Frontal cortex (tissue), 4 donors: ENCODE measurements around the gene ST6GALNAC3. TPM values are rescaled to one million over a fixed set of nuclear protein-coding genes. Genes with fewer than 3 reads are reported as not detected.
A peak's percentile ranks its signal among the peaks of the same experiment; 100 is the strongest.

Source experiments
- DNase-seq, 2 donors: peaks; one replicate each; pipeline ENCODE4 v3.0.0; 2012; ENCODE audit warnings: low spot score in 2 of 2
- FAIRE-seq: peaks from 2 replicates; lab custom pipeline; 2012; peaks lifted over from hg19 to GRCh38; lab: Jason Lieb, UNC
- total RNA-seq: library from RNA; depleted of rRNA; stranded (reverse); fragments of >200 nt; gene quantifications from one replicate; pipeline ENCODE4 v1.2.3, GENCODE V29; 2014
- donor health status: control.
- donor health status: control.
- donor health status: control.

The ST6GALNAC3 gene
- total RNA-seq, 1 donor from 2014 or later: 14.3 TPM

DNA sequence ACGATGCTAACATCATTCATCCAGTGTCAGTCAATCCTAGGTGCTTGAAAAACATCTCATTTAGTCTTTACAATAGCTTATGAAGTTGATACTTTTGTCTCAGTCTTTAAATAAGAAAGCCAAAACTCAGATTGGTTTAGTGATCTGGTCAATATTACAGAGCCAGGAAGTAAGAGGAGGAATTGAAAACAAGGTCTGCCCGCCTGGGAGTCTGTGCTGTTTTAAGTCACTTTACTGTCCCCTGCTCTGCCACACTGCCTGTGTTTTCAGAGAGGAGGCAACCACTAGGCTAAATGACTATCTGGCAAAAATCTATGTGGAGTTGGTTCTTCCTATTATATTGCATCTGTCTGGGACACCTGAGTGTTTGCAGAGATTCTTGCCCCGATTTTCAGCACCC lies 62.3 kb downstream of the ST6GALNAC3 start:
- DNase-seq (no peak), FAIRE-seq (no peak)

DNA sequence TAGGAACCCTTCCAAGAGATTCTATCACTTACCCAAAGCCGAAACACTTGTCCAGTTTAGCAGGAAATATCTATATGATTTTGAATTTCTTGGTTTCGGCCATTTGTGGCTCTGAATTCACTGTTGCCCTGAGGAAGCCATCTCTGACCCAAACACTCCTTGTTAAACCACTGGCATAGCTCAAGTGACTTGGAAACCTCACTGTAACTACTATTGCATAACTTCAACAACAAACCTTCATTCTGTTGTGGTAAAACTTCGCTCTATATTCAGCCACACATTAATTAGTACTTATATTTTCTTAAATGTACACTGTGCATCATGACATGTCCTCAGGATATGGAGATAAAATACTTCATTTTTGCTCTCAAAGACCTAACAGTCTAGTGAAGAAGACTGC lies 63.2 kb downstream of the ST6GALNAC3 start:
- DNase-seq: no peak
- no peak for FAIRE-seq

DNA sequence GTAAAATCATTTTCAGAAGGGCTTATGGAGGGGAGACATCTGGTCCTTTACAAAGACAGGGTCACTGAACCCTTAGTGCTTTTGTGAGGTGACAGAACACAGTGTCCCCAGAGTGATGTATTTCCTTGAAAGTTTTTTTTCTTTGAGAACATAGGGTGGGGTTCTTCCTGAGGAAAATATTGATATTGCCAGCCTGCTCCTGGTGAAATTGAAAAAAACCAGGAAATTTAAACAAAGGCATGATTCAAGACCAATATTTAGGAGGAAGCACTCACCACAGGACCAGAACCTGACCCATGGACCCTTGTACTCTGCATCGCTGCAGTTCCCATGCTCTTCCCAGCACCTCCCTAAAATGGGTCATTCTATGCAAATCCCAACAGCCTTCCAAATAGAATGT lies 63.7 kb downstream of the ST6GALNAC3 start:
- DNase-seq (no peak), FAIRE-seq (no peak)

DNA sequence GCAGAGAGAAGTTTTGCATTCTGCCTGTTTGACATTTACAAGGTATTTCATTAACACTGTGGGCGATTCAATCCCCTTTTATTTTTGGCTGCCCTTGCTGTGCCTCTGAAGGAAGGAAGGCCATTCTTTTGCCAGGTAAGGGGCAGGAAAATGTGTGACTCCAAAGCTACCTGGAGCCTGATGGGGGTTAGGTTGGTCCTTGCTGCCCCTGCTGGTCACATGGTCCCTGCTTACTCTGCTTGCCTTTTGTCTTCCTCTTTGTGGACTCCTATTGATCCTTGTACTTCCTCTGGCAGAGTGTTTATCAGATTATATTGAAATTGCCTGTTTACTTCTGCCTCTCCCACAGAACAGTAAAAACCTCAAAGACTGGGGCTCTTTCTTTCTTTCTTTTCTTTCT lies 65.7 kb downstream of the ST6GALNAC3 start:
- DNase-seq (no peak), FAIRE-seq (no peak)

DNA sequence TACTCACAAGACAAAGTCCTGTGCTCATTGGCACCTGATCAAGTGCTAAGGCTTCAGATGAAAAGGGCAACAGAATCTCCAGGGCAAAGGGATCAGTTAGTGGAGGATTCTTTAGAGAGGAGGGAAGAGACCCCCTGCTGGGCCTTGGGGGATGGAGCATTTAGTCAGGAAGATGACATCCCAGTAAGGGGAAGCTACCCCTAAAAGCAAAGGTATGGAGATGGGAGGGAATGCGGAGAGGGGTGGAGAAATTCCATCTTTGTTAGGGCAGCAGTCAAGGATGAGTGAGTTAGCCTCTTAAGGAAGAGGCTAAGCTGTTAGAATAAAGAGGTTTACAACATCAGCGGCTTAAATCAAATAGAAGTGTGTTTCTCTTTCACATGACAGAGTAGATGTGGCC lies 67.4 kb downstream of the ST6GALNAC3 start:
- FAIRE-seq: no peak
- no peak for DNase-seq

DNA sequence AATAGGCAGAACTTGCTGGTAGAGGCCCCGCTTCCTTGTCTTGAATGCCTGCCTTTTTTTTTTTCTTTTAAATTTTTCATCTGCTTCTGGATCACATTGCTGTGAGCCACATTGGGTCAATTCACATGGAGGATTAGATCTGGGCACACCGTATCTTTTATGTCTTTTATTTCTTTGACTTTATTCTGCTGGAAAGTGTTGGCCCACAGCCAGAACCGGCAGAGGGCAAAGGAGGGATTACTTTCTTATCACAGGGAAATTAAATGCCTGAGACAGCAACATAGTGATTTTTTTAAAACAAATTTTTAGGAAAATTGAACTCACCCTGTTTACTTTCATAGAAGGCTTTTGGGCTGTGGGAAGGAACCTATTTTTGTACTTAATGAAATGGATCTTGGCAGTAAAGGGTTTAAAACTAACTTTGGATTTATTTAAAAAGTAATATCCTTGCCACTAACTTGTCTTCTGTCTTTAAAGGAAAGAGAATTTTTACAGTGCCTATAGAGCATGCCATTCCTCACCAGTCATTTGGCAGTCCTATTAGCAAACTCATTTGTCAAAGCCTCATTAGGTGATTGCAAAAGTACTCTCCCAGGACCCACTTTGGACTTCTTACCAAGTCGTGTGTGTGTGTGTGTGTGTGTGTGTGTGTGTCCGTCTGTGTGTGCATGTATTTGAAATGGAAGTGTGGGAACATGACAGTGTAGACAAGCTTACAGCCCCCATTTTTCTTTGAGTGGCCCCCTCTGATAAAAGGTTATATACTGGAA lies 68.4 kb downstream of the ST6GALNAC3 start:
- DNase-seq (no peak), FAIRE-seq (no peak)

DNA sequence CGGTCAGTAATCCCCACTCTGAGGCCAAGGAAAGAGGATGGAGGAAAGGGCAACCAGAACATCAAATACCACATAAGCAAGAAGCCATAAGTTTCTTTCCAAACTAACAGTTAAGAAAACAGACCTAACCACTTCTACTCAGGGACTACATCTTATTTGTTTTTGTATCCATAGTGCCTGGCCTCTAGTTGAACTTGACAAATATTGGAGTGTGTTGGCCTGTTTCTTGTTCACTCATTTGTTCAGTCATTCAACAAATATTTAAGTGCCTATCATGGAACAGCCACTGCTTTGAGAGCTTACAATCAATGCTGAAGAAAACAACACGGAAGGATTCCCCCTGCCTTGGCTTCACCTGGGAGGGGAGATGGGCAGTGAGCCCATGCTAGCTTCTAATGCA lies 69.7 kb downstream of the ST6GALNAC3 start:
- no peak for FAIRE-seq
- DNase-seq: no peak

DNA sequence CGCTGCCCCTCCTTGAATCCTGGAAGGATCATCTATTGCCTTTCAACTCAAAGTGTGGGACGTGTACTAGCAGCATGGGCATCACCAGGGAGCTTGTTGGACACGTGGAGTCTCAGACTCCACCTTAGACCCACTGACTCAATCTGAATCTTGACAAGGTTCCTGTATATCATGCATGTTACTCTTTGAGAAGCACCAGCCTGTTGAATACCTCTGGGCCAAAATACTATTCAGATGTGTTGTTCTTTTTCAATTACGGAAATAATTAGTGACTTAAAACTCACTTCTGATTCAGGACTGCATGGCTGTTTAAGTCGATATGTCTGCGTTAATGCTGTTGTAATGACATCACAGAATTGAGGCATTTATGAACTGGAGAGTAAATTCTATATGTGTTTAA lies 70.8 kb downstream of the ST6GALNAC3 start:
- FAIRE-seq: no peak
- no peak for DNase-seq

DNA sequence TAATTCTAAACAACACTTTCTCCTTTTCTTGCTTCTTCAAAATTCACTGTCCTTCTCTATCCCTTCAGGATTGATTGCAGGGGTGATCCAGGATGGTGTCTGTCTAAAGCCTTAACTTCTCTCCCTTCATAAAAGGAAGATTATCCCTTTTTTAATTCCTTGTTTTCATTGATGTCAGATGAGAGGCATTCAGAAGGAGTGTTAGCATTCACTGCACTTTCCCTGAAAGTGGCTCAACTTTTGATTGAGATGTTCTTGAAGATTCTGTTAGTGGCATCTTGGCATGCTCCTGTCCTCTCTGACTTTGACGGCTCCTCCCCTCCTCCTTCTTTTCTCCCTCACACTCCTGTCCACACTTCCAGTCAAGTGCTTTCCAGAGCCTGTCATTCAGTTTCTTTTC lies 71.6 kb downstream of the ST6GALNAC3 start:
- FAIRE-seq: no peak

DNA sequence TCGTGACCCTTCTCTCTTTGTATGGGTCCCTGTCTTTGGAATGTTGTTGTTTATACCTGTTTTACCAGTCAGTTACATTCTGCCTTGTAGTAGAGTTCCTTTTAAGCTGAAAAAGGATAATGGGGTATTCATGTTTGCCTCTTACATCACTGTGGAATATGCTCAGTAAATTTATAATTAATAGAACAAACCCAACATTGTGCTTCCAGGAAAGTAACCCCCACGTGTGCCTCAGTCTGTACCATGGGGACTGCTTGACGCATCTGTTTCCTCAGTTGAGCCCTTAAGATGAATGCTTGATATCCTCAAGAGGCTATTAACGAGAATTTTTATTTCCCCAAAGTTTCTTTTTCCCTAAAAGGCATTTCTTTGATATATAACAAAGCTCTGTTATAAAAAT lies 73.4 kb downstream of the ST6GALNAC3 start:
- no peak for FAIRE-seq
- no peak for DNase-seq

More for the DNA sequence above, 71.6 kb downstream of the ST6GALNAC3 start:
- DNase-seq: no peak

DNA sequence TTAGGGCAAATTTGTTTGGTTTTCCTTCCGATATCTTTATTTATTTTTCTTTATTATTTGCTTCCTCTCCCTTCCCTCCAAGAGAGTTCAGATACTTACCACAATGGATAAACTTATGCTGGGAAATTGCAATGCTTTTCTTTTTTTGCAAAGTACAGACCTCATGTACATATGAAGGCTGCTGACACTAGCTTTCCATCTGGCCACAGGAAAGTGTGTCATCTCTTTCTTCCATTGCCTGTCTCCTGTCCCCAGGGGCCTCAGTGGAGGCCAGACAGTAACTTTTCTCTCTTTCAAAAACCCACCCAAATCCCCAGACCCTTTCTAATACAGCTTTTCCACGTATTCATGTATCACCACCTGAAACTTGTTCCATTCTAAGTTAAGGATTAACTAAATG lies 73.9 kb downstream of the ST6GALNAC3 start:
- DNase-seq: no peak
- no peak for FAIRE-seq

DNA sequence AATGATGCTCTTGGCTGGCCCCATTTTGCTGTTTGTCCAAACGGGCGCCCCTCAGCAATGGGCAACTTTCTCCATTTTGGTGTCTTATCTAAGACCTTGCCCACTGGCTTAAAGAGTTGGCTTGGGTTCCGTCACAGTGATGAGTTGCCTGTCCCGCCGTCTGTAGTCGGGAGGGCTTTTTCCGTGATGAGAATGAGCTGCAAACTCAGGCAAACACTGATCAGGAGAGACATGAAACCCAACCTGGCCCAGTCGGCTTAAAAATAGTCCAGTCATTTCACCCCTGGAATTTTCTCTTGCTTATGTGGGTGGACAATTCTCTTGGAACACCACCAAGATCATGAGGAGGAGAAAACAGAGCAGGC lies 79.3 kb downstream of the ST6GALNAC3 start:
- no peak for FAIRE-seq
- DNase-seq: no peak

DNA sequence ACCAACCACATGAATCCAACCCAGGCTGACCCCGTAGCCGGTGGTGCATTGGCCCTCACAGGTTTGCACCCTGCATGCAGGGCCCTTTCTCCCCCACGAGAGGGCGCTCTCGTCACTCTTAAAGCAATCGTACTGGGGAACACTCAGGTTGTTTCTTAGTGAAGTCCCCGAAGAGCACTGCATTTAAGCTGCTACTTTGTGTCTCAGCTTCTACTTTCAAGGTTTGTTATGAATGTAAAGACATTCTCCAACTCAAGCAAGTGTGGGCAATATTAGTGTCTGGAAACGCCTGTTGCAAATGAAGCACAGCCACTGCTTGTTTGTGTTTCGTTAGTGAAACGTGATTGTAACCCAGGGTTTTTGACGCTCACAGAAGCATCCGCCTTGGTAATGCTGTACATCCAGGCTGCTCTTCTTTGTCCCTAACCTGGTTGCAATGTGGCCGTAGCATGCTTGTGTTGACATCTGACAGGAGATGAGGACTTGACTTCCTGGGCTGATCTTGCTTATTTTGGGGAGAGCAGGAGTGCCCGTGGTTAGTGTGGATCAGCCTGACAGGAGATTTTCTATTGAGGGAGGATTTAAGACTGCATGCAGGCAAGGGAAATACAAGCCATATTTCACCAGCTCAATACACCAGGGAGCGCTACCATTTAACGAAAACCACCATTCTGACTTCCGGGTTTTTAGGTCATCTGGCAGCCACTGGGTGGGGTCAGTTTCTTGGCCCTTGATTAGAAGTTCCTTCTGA lies 79.8 kb downstream of the ST6GALNAC3 start:
- no peak for FAIRE-seq

DNA sequence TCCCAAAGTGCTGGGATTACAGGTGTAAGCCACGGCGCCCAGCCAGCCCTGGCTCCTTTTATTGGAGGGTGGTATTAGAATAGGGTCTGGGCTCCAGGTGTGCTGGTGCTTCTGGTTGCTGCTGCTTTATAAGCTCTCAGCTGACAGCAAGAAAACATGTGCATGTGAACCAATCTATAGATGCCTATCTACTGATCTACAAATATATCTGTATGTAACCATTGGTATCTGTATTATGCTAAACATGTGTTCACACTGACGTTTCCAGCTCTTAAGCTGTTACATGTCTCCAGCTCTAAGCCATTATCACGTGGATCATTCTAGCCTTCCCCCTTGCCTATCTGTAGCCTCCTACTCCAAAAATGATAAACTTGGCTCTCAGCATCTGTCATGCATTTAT lies 82.4 kb downstream of the ST6GALNAC3 start:
- FAIRE-seq (no peak), DNase-seq (no peak)

More for the DNA sequence above, 79.8 kb downstream of the ST6GALNAC3 start:
- DNase-seq: peak; percentile 14 to 56

DNA sequence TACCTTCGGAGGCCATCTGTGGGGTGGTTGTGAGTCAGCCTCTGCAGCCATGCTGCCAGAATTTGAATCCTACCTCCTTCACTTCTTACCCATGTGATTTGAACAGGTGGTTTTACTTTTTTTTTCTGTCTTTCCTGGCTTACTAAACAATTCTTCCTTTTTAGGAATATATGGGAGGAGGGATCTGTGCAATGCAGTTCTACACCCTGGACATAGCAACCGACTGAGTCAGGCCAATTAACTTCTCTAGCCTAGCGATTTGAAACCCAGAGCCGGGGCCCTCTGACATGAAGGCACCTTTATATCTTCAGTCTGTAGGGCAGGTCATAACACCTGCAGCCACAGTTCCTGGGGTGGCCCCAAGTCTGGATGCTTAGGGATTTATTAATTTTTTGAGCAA lies 83.6 kb downstream of the ST6GALNAC3 start:
- FAIRE-seq (no peak), DNase-seq (no peak)

DNA sequence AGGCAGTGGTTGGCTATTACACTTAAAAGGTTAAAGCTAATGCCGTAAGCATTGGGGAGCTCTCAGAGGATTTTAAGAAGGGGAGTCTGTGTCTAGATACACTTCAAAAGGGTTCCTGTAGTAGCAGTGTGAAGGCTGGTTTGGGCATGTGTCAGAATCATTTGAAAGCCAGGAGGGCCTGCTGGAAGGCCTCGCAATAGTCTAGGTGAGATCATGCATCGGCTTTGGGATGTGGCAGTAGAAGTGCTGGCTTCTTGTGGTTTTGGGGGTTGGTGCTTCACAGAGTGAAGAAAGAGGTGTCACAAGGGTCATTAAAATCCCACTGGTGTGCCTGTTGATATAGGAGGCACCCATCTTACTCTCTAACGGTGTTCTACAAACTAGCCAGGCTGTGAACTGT lies 85.7 kb downstream of the ST6GALNAC3 start:
- DNase-seq (no peak), FAIRE-seq (no peak)

DNA sequence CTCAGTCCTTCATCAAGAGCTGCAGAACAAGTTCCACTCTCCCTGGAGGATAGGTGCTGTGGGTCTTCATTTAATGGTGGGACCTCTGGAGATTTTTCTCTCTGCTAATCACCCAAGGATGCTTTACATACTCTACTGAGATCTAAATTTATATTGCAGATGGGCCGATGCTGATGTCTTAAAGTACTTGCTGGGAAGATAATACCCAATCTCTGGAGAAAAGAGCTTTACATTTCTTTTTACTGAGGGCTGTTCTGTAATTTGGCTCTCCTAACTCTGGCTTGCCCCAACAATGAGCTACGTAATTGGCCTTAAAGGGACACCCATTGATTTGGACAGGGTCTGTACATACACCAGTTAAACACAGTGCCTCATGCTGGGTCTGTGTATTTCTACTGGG lies 86.9 kb downstream of the ST6GALNAC3 start:
- no peak for FAIRE-seq
- DNase-seq: no peak

DNA sequence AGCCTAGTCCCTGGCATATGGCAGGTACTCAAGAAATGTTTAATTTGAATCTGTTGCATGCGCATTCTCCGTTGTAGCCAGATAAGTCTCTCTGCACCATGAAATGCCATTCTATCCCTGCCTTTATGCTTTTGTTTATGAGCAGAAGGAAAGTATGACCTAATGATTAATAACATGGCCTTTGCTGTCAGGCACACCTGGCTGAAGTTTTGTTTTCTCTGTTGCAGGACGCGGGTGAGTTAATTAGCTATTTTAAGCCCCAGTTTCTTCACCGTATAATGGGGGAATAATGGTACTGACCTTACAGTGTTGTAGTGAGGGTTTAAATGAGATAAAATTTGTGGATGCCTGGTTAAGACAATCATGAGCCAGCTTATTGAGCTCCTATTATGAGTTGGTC lies 87.7 kb downstream of the ST6GALNAC3 start:
- no peak for FAIRE-seq

DNA sequence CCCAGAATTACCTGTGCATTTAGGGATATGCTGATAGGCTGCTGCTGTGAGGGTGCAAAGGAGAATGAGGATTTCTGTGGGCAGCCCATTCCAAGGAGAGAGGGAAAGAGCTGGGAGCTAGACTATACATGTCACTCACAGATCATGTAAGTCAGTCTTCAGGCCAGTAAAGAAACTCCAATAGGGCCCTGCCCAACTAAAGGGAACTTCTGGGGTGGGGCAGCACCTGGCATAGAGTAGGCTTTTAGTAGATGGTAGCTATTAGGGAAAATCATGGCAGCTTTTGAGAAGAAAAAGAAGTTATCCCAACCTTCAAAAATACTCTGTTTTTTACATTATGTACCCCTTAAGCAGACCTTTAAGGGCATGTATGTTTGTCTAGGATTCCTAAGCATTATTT lies 89.6 kb downstream of the ST6GALNAC3 start:
- no peak for DNase-seq
- no peak for FAIRE-seq

More for the DNA sequence above, 87.7 kb downstream of the ST6GALNAC3 start:
- DNase-seq: no peak

DNA sequence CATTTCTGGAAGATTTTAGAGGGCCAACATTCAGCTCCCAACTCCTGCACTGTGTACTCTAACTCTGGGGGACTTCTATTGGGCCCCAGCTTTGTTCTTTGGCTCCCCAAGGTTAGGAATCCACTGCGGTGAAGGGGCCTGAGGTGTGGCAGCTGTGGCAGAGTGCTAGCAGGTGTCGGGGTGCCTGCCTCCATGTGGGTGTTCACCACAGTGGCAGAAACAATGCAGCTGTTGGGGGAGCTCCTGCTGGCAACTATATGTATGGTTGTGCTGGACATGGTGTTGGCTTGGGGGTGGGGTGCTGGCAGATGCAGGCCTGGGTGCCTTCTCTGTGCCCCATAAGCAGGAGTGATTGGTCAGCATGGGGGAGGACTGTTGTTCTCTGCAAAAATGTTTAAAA lies 95.5 kb downstream of the ST6GALNAC3 start:
- FAIRE-seq: no peak
- no peak for DNase-seq

DNA sequence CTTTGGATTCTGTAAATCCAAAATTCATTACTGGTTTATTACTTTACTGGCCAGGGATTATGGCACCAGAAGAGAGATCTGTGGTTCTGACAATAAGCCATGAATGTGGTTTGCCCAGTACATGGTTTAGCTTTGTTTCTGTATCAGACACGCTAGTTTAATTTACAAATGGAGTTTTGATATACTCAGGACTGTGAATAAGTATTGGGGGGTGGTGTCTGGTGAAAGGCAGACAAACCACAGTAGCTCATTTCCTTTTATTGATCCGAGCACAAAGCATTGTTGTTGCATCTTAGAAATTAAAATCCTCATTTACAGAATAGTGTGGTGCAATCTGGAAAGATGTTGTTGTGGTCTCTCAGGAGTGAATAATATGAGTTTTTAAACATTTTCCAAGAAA lies 96.0 kb downstream of the ST6GALNAC3 start:
- no peak for FAIRE-seq
- no peak for DNase-seq

DNA sequence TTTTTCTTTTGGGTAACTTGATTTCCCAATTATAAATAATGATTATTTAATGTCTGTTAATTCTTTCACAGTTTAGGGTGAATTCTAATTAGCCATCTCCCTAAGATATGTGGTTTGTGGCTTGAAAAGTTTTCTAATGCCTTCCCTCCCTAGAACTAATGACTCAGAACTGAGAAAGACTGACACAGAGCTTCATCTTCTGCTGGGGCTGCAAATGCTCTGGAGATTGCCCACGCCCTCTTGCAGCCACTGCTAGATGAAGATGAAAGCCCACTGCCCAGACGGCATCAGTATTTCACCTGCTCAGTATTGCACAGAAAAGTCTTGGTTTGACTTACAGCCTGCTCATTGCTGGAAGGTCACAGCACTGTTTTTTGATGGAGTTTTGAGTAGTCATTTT lies 101.5 kb downstream of the ST6GALNAC3 start:
- DNase-seq (no peak), FAIRE-seq (no peak)
